Gastrocnemius medialis (tissue), 4 donors: ENCODE results near the gene UAP1L1.

Experiments used
- CTCF ChIP-seq, 5 experiments: fragments of 450-650 bp in 3 of 5; fragments of 200-600 bp in 2 of 5; sonication (generic) in 2 of 5; IDR thresholded peaks in 4 of 5; conservative IDR thresholded peaks in 1 of 5; 1 replicate in 4 of 5; 2 replicates in 1 of 5; pipeline ENCODE4 v1.5.1; 2016 to 2019; ENCODE audit warnings: antibody characterized with exemption in 5 of 5, mild to moderate bottlenecking in 3 of 5, moderate library complexity in 3 of 5
- POLR2A ChIP-seq, 2 donors: fragments of 450-650 bp; IDR thresholded peaks; one replicate each; pipeline ENCODE4 v1.6.1; 2017; ENCODE audit warnings: antibody characterized with exemption in 2 of 2, mild to moderate bottlenecking in 2 of 2, moderate library complexity in 2 of 2

- TF ChIP-seq POLR2A (IDR thresholded peaks at IDR 0.05) (no peak), CTCF (IDR thresholded peaks at IDR 0.05 in 4 of 5, conservative IDR thresholded peaks at IDR 0.05 in 1 of 5) (peak; percentile 50 to 83 (median 76))
Measured at GRCh38 chr9:137067860-137068538, 9.3 kb upstream of the UAP1L1 start.
